Natural killer cell (primary cell): ENCODE measurements around the gene GPC5. TPM values are rescaled to one million over a fixed set of nuclear protein-coding genes. Genes with fewer than 3 reads are reported as not detected.

ENCODE experiments used
- ATAC-seq, 3 donors: fragments of 150-1000 bp in 2 of 3; fragments of 200-7000 bp in 1 of 3; cut with Tn5 transposase; 1 replicate in 1 of 3; 2 replicates in 2 of 3; pipeline ENCODE4 v1.10.0; 2021; ENCODE audit warnings: mild to moderate bottlenecking in 2 of 3, moderate library complexity in 2 of 3
- DNase-seq, 2 donors: peaks; one replicate each; pipeline versions ENCODE4 v3.0.0 to v3.0.0-alpha.2; 2013 to 2021; ENCODE audit warnings: mixed read lengths in 1 of 2
- H3K27ac ChIP-seq: one replicate; pipeline ENCODE4 v1.5.1; 2013; ENCODE audit warnings: mild to moderate bottlenecking, low read length
- H3K27me3 ChIP-seq: one replicate; pipeline ENCODE4 v1.6.1; 2013; ENCODE audit warnings: low read length; ENCODE audit not compliant: control insufficient read depth, insufficient read depth
- H3K36me3 ChIP-seq: one replicate; pipeline ENCODE4 v1.6.1; 2013; ENCODE audit warnings: low read length; ENCODE audit not compliant: control insufficient read depth, insufficient read depth
- H3K4me1 ChIP-seq: one replicate; pipeline ENCODE4 v1.6.1; 2013; ENCODE audit warnings: low read length; ENCODE audit not compliant: control insufficient read depth, insufficient read depth
- H3K4me3 ChIP-seq: one replicate; pipeline ENCODE4 v1.5.1; 2013; ENCODE audit warnings: low read length
- H3K9me3 ChIP-seq: one replicate; pipeline ENCODE4 v1.6.1; 2013; ENCODE audit warnings: low read length; ENCODE audit not compliant: control insufficient read depth, insufficient read depth
- H3K27ac Mint-ChIP-seq, 2 donors: one replicate each; pipeline ENCODE4 v1.8.0; 2022; ENCODE audit warnings: mild to moderate bottlenecking in 2 of 2, mixed read lengths in 2 of 2, moderate library complexity in 1 of 2
- H3K27me3 Mint-ChIP-seq, 2 donors: one replicate each; pipeline ENCODE4 v1.8.0; 2022; ENCODE audit warnings: low read depth in 2 of 2, mixed read lengths in 2 of 2
- H3K36me3 Mint-ChIP-seq: one replicate; pipeline ENCODE4 v1.8.0; 2022; ENCODE audit warnings: mixed read lengths
- H3K4me1 Mint-ChIP-seq, 2 donors: one replicate each; pipeline ENCODE4 v1.8.0; 2022; ENCODE audit warnings: mixed read lengths in 2 of 2
- H3K4me3 Mint-ChIP-seq: one replicate; pipeline ENCODE4 v1.8.0; 2022; ENCODE audit warnings: mild to moderate bottlenecking, moderate library complexity, mixed read lengths
- H3K9me3 Mint-ChIP-seq, 2 donors: one replicate each; pipeline ENCODE4 v1.8.0; 2022; ENCODE audit warnings: mixed read lengths in 2 of 2
- CTCF ChIP-seq: fragments of 200-600 bp; IDR thresholded peaks from one replicate; pipeline ENCODE4 v1.8.0; 2022; ENCODE audit warnings: antibody characterized with exemption
- WGBS: methylation state at CpG from one replicate; pipeline ENCODE4 v1.1.7; 2013; ENCODE audit warnings: missing lambda C conversion rate; ENCODE audit not compliant: insufficient coverage; 5-methylcytosine and 5-hydroxymethylcytosine counted together
- intact Hi-C: fragments of 100-400 bp; cut with micrococcal nuclease; formaldehyde crosslinking; loops from one replicate; pipeline ENCODE4 v1.14.2; 2022
- total RNA-seq, 4 donors: library from RNA; stranded (reverse); fragments of 120-200 nt in 1 of 4; gene quantifications; one replicate each; pipeline versions ENCODE4 v1.2.3 to v1.2.4, GENCODE V29; 2013 to 2022

GPC5 gene
- total RNA-seq, 3 donors from 2014 or later (not counting 1 experiment from before 2014, with no cell fraction given), result not detected

DNA sequence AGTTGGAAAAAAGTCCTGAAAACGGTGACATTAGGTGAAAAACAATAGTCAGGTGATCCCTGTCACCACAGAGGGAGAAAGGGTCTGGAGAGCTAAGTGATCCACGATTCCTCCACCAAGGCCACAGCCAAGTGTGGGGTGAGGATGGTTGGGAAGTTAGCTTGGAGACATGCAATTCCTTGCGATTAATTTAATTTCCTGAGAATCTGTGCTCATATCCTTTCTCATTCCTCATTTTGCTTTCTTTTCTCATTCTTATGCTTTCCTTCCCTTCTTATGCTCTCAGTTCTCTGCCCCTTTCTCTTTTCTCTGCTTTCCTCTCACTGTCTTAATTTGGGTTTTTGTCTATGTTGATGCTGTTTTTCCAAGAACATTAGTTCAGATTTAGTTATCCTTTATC is 68.8 kb downstream of the GPC5 start:
- Histone ChIP-seq H3K9me3 (no peaks in the 10 kb centered on the region), H3K4me3 (no peak overlapping the region), H3K4me1 (no peaks in the 10 kb centered on the region), H3K27me3 (no peaks in the 10 kb centered on the region), H3K27ac (no peak overlapping the region), H3K36me3 (no peaks in the 10 kb centered on the region)
- intact Hi-C loops, result no loop called here
- ATAC-seq, result no peak
- 79% methylated on average over 3 of the region's 3 CpGs for WGBS
- no peak for TF ChIP-seq CTCF
- DNase-seq, result no peak
- peaks cover 3 to 7% of the 10 kb centered on the region in 2 donors for H3K9me3 Mint-ChIP-seq
- no peaks in the 10 kb centered on the region for H3K27me3 Mint-ChIP-seq
- no peak overlapping the region for H3K4me3 Mint-ChIP-seq
- H3K27ac Mint-ChIP-seq, result no peak overlapping the region
- no peaks in the 10 kb centered on the region for H3K36me3 Mint-ChIP-seq
- no peaks in the 10 kb centered on the region for H3K4me1 Mint-ChIP-seq

- intact Hi-C loops, result no loop called here
- ATAC-seq (no peak), DNase-seq (no peak)
- H3K4me3 ChIP-seq, result no peak overlapping the region
- no peak overlapping the region for H3K27ac Mint-ChIP-seq
- no peak overlapping the region for H3K27ac ChIP-seq
- no peaks in the 10 kb centered on the region for H3K4me1 Mint-ChIP-seq
- H3K36me3 ChIP-seq, result no peaks in the 10 kb centered on the region
- H3K36me3 Mint-ChIP-seq, result no peaks in the 10 kb centered on the region
- H3K27me3 ChIP-seq, result no peaks in the 10 kb centered on the region
- TF ChIP-seq CTCF, result no peak
- 80% methylated on average over 2 of the region's 2 CpGs for WGBS
- H3K4me3 Mint-ChIP-seq, result no peak overlapping the region
- H3K9me3 Mint-ChIP-seq, result peaks cover 5 to 7% of the 10 kb centered on the region in 2 donors
- H3K4me1 ChIP-seq, result no peaks in the 10 kb centered on the region
- no peaks in the 10 kb centered on the region for H3K9me3 ChIP-seq
- no peaks in the 10 kb centered on the region for H3K27me3 Mint-ChIP-seq
Measured at GRCh38 chr13:91468301-91468700, 69.9 kb downstream of the GPC5 start.

- peaks cover 5 to 9% of the 10 kb centered on the region in 2 donors for H3K9me3 Mint-ChIP-seq
- no peaks in the 10 kb centered on the region for H3K4me1 Mint-ChIP-seq
- Histone ChIP-seq H3K36me3 (no peaks in the 10 kb centered on the region), H3K9me3 (no peaks in the 10 kb centered on the region), H3K27ac (no peak overlapping the region), H3K4me3 (no peak overlapping the region), H3K4me1 (no peaks in the 10 kb centered on the region), H3K27me3 (no peaks in the 10 kb centered on the region)
- WGBS, result 75% methylated on average over 4 of the region's 4 CpGs
- H3K27me3 Mint-ChIP-seq, result no peaks in the 10 kb centered on the region
- H3K4me3 Mint-ChIP-seq, result no peak overlapping the region
- ATAC-seq (no peak), DNase-seq (no peak)
- intact Hi-C loops, result no loop called here
- H3K36me3 Mint-ChIP-seq, result no peaks in the 10 kb centered on the region
- TF ChIP-seq CTCF, result no peak
- no peak overlapping the region for H3K27ac Mint-ChIP-seq
Measured at GRCh38 chr13:91470084-91470621, 71.7 kb downstream of the GPC5 start.

GRCh38 chr13:91470681-91471080 is 72.3 kb downstream of the GPC5 start:
- H3K4me1 ChIP-seq, result no peaks in the 10 kb centered on the region
- ATAC-seq (no peak), DNase-seq (no peak)
- Mint-ChIP-seq H3K27me3 (no peaks in the 10 kb centered on the region), H3K9me3 (peaks cover 5 to 9% of the 10 kb centered on the region in 2 donors), H3K27ac (no peak overlapping the region), H3K4me1 (no peaks in the 10 kb centered on the region), H3K36me3 (no peaks in the 10 kb centered on the region), H3K4me3 (no peak overlapping the region)
- H3K27me3 ChIP-seq, result no peaks in the 10 kb centered on the region
- intact Hi-C loops, result no loop called here
- H3K9me3 ChIP-seq, result no peaks in the 10 kb centered on the region
- WGBS, result no CpG with 5 or more reads among the region's 3 CpGs
- H3K27ac ChIP-seq, result no peak overlapping the region
- no peak for TF ChIP-seq CTCF
- H3K4me3 ChIP-seq, result no peak overlapping the region
- H3K36me3 ChIP-seq, result no peaks in the 10 kb centered on the region
